Aorta (tissue), 5 donors: ENCODE data around the gene CDCA7L. TPM values are rescaled to one million over a fixed set of nuclear protein-coding genes. Genes with fewer than 3 reads are reported as not detected.

Experiments
- ATAC-seq: fragments of 200-7000 bp; cut with Tn5 transposase; one replicate; pipeline ENCODE4 v1.9.1; 2022; ENCODE audit warnings: moderate library complexity; ENCODE audit not compliant: low FRiP score
- DNase-seq, 2 donors: peaks; one replicate each; pipeline ENCODE4 v3.0.0-alpha.2; 2020
- H3K27ac ChIP-seq, 2 donors: one replicate each; pipeline ENCODE4 v1.5.1; 2013; ENCODE audit warnings: low read length in 2 of 2, mild to moderate bottlenecking in 2 of 2, moderate library complexity in 2 of 2, control low read depth in 1 of 2, inconsistent platforms in 1 of 2, low read depth in 1 of 2
- H3K27me3 ChIP-seq, 2 donors: one replicate each; pipeline ENCODE4 v1.6.1; 2013; ENCODE audit warnings: control low read depth in 1 of 2, low read length in 1 of 2, mild to moderate bottlenecking in 1 of 2, moderate library complexity in 1 of 2; ENCODE audit not compliant: insufficient read depth in 2 of 2, control insufficient read depth in 1 of 2
- H3K36me3 ChIP-seq, 2 donors: one replicate each; pipeline ENCODE4 v1.6.1; 2013; ENCODE audit warnings: control low read depth in 1 of 2, low read length in 1 of 2, mild to moderate bottlenecking in 1 of 2; ENCODE audit not compliant: insufficient read depth in 2 of 2, control insufficient read depth in 1 of 2
- H3K4me1 ChIP-seq, 2 donors: one replicate each; pipeline ENCODE4 v1.6.1; 2013; ENCODE audit warnings: low read length in 2 of 2, control low read depth in 1 of 2, mild to moderate bottlenecking in 1 of 2, moderate library complexity in 1 of 2; ENCODE audit not compliant: insufficient read depth in 2 of 2, control insufficient read depth in 1 of 2
- H3K4me3 ChIP-seq, 2 donors: one replicate each; pipeline ENCODE4 v1.5.1; 2013; ENCODE audit warnings: low read length in 2 of 2, control low read depth in 1 of 2, mild to moderate bottlenecking in 1 of 2
- H3K9me3 ChIP-seq: one replicate; pipeline ENCODE4 v1.6.1; 2013; ENCODE audit warnings: mild to moderate bottlenecking, low read length; ENCODE audit not compliant: control insufficient read depth
- WGBS, 2 donors: extraction: QIAGEN DNeasy Blood & Tissue Kit; methylation state at CpG; one replicate each; pipeline ENCODE4 v1.1.7; 2013; 5-methylcytosine and 5-hydroxymethylcytosine counted together
- intact Hi-C, 2 donors: fragments of 100-400 bp; cut with DNase I; formaldehyde crosslinking; loops; one replicate each; pipeline versions ENCODE4 v1.14.2 to v1.15.0; 2022
- polyA plus RNA-seq, 2 donors: library from polyadenylated mRNA; stranded (reverse); fragments of 200-250 nt; gene quantifications; one replicate each; pipeline ENCODE4 v1.2.3, GENCODE V29; 2013
- total RNA-seq, 2 donors: library from RNA; stranded (reverse); fragmentation: NEBNext Ultra II Directional; extraction: Animal tissue kit (Norgen Biotek cat#: 25700); gene quantifications; one replicate each; pipeline ENCODE4 v1.2.1, GENCODE V29; 2021
- donor health status: healthy with polysubstance abuse.
- donor health status: Bipolar disorder and iron deficiency.
- donor health status: DM: no; HTN: no; CAD: no.
- donor health status: DM: no; HTN: no; CAD: no.
- donor health status: DM: yes; HTN: yes; CAD: no.

CDCA7L gene
- total and polyA plus RNA-seq, 4 donors: 4.1 to 7.2 (median 4.9) TPM

- Histone ChIP-seq H3K4me3 (no peak overlapping the region), H3K27ac (no peak overlapping the region), H3K36me3 (no peaks in the 10 kb centered on the region), H3K9me3 (peaks cover 2% of the 10 kb centered on the region), H3K27me3 (peaks cover 0 to 1% of the 10 kb centered on the region in 2 donors), H3K4me1 (no peaks in the 10 kb centered on the region)
- no peak for ATAC-seq
- no peak for DNase-seq
- intact Hi-C loops: no loop called here
These were observed 24.1 kb upstream of the CDCA7L start for GRCh38 chr7:21969822-21970221.

DNA sequence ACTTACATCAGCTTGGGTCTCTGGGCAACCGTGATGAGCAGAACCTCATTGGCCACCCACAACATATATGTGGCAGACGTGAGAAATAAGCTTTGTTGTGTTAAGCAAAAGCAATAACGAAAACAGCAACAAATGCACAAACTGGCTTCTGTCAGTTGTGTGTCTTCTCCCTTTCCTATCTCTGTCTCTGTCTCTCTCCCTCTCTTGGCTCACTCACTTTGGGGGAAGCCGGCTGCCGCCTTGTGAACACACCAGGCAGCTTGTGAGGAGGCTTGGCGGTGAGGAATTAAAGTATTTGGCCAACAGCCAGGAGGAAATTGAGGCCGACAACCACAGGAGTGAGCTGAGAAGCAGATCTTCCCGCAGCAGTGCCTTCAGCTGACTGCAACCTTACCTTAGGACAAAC is 21.9 kb upstream of the CDCA7L start:
- intact Hi-C loops: no loop called here
- Histone ChIP-seq H3K36me3 (no peaks in the 10 kb centered on the region), H3K9me3 (no peaks in the 10 kb centered on the region), H3K4me3 (no peak overlapping the region), H3K27me3 (peaks cover 0 to 1% of the 10 kb centered on the region in 2 donors), H3K27ac (no peak overlapping the region), H3K4me1 (no peaks in the 10 kb centered on the region)
- WGBS, 2 donors: 62 to 65% methylated on average over 8 of the region's 8 CpGs
- ATAC-seq (no peak), DNase-seq (no peak)

- no peak for ATAC-seq
- WGBS, 2 donors: 82 to 89% methylated on average over 1 of the region's 1 CpG
These were observed 20.6 kb upstream of the CDCA7L start for GRCh38 chr7:21966271-21966670.

DNA sequence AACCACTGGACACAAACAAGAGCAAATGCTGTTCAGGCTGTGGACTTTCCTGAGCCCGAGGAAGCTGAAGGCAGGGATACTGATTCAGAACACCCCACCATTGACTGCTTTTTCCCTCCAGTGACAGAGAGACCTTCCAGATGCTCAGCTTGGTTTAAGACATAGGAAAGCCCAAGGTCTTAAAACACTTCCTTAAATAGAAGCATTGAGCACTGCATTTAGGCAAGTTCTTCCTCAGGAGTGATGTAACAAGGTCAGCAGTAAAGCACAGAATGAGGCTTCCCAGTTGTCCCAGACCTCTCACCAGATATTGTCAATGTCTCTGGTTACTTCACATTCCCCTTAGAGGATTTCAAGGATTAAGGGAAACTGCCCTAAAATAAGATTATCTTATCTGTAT is 19.6 kb upstream of the CDCA7L start:
- no peak overlapping the region for H3K4me3 ChIP-seq
- H3K36me3 ChIP-seq: no peaks in the 10 kb centered on the region
- H3K27ac ChIP-seq: no peak overlapping the region
- intact Hi-C loops: no loop called here
- no peaks in the 10 kb centered on the region for H3K4me1 ChIP-seq
- no peak for ATAC-seq
- 61 to 63% methylated on average over 1 of the region's 1 CpG for WGBS, 2 donors
- DNase-seq: no peak
- no peaks in the 10 kb centered on the region for H3K9me3 ChIP-seq
- no peaks in the 10 kb centered on the region for H3K27me3 ChIP-seq

More at GRCh38 chr7:21966271-21966670, 20.6 kb upstream of the CDCA7L start:
- H3K4me3 ChIP-seq: no peak overlapping the region
- DNase-seq: no peak
- no peaks in the 10 kb centered on the region for H3K36me3 ChIP-seq
- H3K9me3 ChIP-seq: no peaks in the 10 kb centered on the region
- intact Hi-C loops: no loop called here
- no peak overlapping the region for H3K27ac ChIP-seq
- H3K4me1 ChIP-seq: no peaks in the 10 kb centered on the region
- H3K27me3 ChIP-seq: no peaks in the 10 kb centered on the region

DNA sequence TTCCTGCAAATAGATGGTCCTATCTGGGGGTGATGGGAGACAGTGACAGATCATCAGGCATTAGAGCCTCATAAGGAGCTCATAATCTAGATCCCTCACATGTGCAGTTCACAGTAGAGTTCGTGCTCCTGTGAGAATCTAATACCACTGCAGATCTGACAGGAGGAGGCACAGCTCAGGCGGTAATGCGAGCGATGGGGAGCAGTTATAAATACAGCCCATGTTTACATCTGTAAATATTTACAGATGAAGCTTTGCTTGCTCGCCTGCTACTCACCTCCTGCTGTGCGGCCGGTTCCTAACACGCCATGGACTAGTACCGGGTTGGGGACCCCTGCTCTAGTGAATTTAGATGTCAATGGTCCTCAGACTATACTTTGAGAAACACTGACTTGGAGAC is 17.0 kb upstream of the CDCA7L start:
- ATAC-seq (no peak), DNase-seq (no peak)
- no peaks in the 10 kb centered on the region for H3K4me1 ChIP-seq
- 75 to 77% methylated on average over 9 of the region's 9 CpGs for WGBS, 2 donors
- H3K27me3 ChIP-seq: no peaks in the 10 kb centered on the region
- no peak overlapping the region for H3K27ac ChIP-seq
- no peaks in the 10 kb centered on the region for H3K36me3 ChIP-seq
- intact Hi-C loops: no loop called here
- H3K9me3 ChIP-seq: no peaks in the 10 kb centered on the region
- no peak overlapping the region for H3K4me3 ChIP-seq

DNA sequence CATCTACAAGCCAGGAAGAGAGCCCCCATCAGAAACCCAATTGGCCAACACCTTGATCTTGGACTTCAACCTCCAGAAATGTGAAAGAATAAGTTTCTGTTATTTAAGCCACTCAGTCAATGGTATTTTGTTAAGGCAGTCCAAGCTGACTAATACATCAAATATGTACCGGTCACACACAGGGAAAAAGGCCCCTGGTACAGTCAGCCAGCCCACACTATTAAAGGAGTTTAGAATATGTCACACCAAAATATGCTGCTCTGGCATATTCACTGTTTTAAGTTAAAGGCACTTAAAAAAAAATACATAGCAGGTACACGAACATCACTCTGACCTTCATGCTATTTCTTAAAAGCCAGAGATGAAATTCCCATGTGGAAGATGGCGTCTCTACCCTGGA is 15.2 kb upstream of the CDCA7L start:
- intact Hi-C loops: no loop called here
- H3K27ac ChIP-seq: no peak overlapping the region
- no peaks in the 10 kb centered on the region for H3K4me1 ChIP-seq
- no peaks in the 10 kb centered on the region for H3K9me3 ChIP-seq
- H3K36me3 ChIP-seq: no peaks in the 10 kb centered on the region
- DNase-seq (no peak), ATAC-seq (no peak)
- H3K4me3 ChIP-seq: no peak overlapping the region
- no peaks in the 10 kb centered on the region for H3K27me3 ChIP-seq
- WGBS, 2 donors: 51 to 71% methylated on average over 3 of the region's 3 CpGs

- intact Hi-C loops: no loop called here
- DNase-seq (no peak), ATAC-seq (no peak)
- H3K27me3 ChIP-seq: no peaks in the 10 kb centered on the region
- no peak overlapping the region for H3K4me3 ChIP-seq
- 95 to 97% methylated on average over 3 of the region's 3 CpGs for WGBS, 2 donors
- H3K4me1 ChIP-seq: no peaks in the 10 kb centered on the region
- no peaks in the 10 kb centered on the region for H3K9me3 ChIP-seq
- H3K36me3 ChIP-seq: no peaks in the 10 kb centered on the region
- no peak overlapping the region for H3K27ac ChIP-seq
These were observed 13.7 kb upstream of the CDCA7L start for GRCh38 chr7:21959387-21959776.

DNA sequence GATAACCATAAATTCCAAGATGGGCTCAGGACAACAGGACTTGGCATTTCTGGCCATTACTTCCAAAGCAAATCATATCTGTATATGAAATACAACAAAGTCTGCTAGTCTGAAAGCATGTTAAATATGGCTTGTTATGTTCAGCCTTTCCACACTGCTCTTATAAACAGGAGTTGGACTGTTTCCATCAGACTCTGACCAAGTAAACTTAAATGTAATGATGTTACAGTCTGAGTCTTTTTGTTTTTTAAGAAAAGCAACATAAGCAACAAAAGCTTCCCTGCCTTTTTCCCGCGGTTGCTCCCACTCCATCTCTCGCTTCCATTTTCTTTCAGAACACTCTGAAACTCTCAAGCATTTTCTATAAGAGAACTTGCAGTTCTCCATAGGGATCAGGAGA is 8.1 kb upstream of the CDCA7L start:
- no peaks in the 10 kb centered on the region for H3K9me3 ChIP-seq
- no peaks in the 10 kb centered on the region for H3K36me3 ChIP-seq
- H3K27ac ChIP-seq: no peak overlapping the region
- H3K27me3 ChIP-seq: no peaks in the 10 kb centered on the region
- H3K4me1 ChIP-seq: no peaks in the 10 kb centered on the region
- DNase-seq (no peak), ATAC-seq (no peak)
- 82 to 83% methylated on average over 3 of the region's 3 CpGs for WGBS, 2 donors
- H3K4me3 ChIP-seq: no peak overlapping the region
- intact Hi-C loops: no loop called here

DNA sequence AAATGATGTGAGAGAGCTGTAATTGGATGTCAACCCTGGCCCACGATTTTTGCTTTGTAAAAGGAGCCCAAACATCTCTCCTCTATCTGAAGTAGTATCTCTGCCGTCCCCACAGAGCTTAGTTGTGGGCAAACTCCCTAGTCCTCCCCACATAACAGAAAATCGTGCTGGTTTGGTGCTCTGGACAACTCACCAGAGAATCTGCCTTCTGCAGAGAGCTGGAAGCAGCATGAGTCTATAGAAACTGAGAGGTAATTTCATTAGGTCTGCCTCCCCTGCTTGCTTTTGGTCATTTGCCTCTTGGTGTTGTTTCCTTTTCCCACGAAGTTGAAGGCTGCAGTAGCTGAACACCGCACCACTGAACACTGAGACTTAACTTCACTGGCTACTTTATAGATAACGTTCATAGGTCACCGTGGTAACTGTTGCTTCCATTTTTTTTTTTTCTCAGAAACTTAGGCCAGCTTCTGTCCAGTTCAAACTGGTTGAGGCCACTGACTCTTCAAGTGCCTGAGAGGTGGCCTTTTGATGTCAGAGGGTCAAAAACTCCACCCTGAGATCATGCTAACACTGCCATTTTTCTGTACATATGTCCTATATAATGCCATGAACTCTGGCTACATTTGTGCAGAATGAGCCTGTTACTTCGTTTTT is 3.3 kb upstream of the CDCA7L start:
- Histone ChIP-seq H3K9me3 (no peaks in the 10 kb centered on the region), H3K4me3 (no peak overlapping the region), H3K4me1 (no peaks in the 10 kb centered on the region), H3K36me3 (no peaks in the 10 kb centered on the region), H3K27me3 (no peaks in the 10 kb centered on the region), H3K27ac (no peak overlapping the region)
- ATAC-seq: no peak
- WGBS, 2 donors: 42 to 48% methylated on average over 8 of the region's 8 CpGs
- intact Hi-C loops: no loop called here
- DNase-seq: no peak
